ENCODE measurements around the gene HLA-B. TPM values are rescaled to one million over a fixed set of nuclear protein-coding genes. Genes with fewer than 3 reads are reported as not detected.
A peak's percentile ranks its signal among the peaks of the same experiment; 100 is the strongest.
"Not testable (repeated sequence)": the region's sequence is repeated elsewhere in the genome, so short reads cannot be mapped to it uniquely, and the experiment has no call there.

The HLA-B gene
- total and polyA plus RNA-seq, 4 donors = 668 to 3,772 (median 1,436) TPM

- Histone ChIP-seq H3K36me3 (ENCODE audit: control insufficient read depth in 4 of 4, insufficient read depth in 4 of 4, low read length in 4 of 4) (peaks cover 0 to 12% (median 0%) of the 10 kb centered on the region in 4 donors), H3K9ac (ENCODE audit: insufficient read depth in 1 of 2, low read length in 2 of 2) (no peak overlapping the region), H3K4me3 (no peak overlapping the region), H3K9me3 (ENCODE audit: control insufficient read depth in 4 of 4, insufficient read depth in 3 of 4, low read length in 3 of 4) (no peaks in the 10 kb centered on the region), H3K27me3 (ENCODE audit: control insufficient read depth in 3 of 3, insufficient read depth in 3 of 3, low read length in 2 of 3) (peaks cover 0 to 2% (median 0%) of the 10 kb centered on the region in 3 donors), H3K4me1 (ENCODE audit: control insufficient read depth in 5 of 5, insufficient read depth in 5 of 5, low read length in 5 of 5) (no peaks in the 10 kb centered on the region), H3K27ac (ENCODE audit: low read depth in 1 of 2, low read length in 1 of 2) (no peak overlapping the region)
- TF ChIP-seq CTCF (IDR thresholded peaks at IDR 0.05; ENCODE audit: control extremely low read depth, extremely low read depth) = no peak
- DNase-seq (no peak), ATAC-seq (ENCODE audit: insufficient read depth, low FRiP score) (no peak)
- WGBS, 2 donors = 78 to 90% methylated on average over 5 of the region's 5 CpGs
These were observed 37.0 kb upstream of the HLA-B start for GRCh38 chr6:31393932-31394331.

GRCh38 chr6:31389802-31390132 is 32.8 kb upstream of the HLA-B start:
- not testable (repeated sequence) for H3K4me3 ChIP-seq; H3K4me1 ChIP-seq (ENCODE audit: control insufficient read depth in 5 of 5, insufficient read depth in 5 of 5, low read length in 5 of 5); H3K27ac ChIP-seq (ENCODE audit: low read depth in 1 of 2, low read length in 1 of 2); ATAC-seq (ENCODE audit: insufficient read depth, low FRiP score); H3K9me3 ChIP-seq (ENCODE audit: control insufficient read depth in 4 of 4, insufficient read depth in 3 of 4, low read length in 3 of 4); H3K36me3 ChIP-seq (ENCODE audit: control insufficient read depth in 4 of 4, insufficient read depth in 4 of 4, low read length in 4 of 4); H3K27me3 ChIP-seq (ENCODE audit: control insufficient read depth in 3 of 3, insufficient read depth in 3 of 3, low read length in 2 of 3); H3K9ac ChIP-seq (ENCODE audit: insufficient read depth in 1 of 2, low read length in 2 of 2); DNase-seq

- H3K36me3 ChIP-seq (ENCODE audit: control insufficient read depth in 4 of 4, insufficient read depth in 4 of 4, low read length in 4 of 4); DNase-seq; H3K9me3 ChIP-seq (ENCODE audit: control insufficient read depth in 4 of 4, insufficient read depth in 3 of 4, low read length in 3 of 4); H3K4me1 ChIP-seq (ENCODE audit: control insufficient read depth in 5 of 5, insufficient read depth in 5 of 5, low read length in 5 of 5); H3K4me3 ChIP-seq; H3K9ac ChIP-seq (ENCODE audit: insufficient read depth in 1 of 2, low read length in 2 of 2); H3K27me3 ChIP-seq (ENCODE audit: control insufficient read depth in 3 of 3, insufficient read depth in 3 of 3, low read length in 2 of 3); H3K27ac ChIP-seq (ENCODE audit: low read depth in 1 of 2, low read length in 1 of 2): not testable (repeated sequence)
- peak; percentile 57 for ATAC-seq (ENCODE audit: insufficient read depth, low FRiP score)
- 62 to 67% methylated on average over 3 to 4 of the region's 13 CpGs for WGBS, 2 donors
These were observed 32.2 kb upstream of the HLA-B start for GRCh38 chr6:31388916-31389801.

GRCh38 chr6:31386977-31387376 is 30.0 kb upstream of the HLA-B start:
- Histone ChIP-seq H3K27me3 (ENCODE audit: control insufficient read depth in 3 of 3, insufficient read depth in 3 of 3, low read length in 2 of 3) (no peaks in the 10 kb centered on the region), H3K27ac (ENCODE audit: low read depth in 1 of 2, low read length in 1 of 2) (peak overlapping the region in 1 of 2 donors; percentile 40), H3K4me3 (no peak overlapping the region), H3K9ac (ENCODE audit: insufficient read depth in 1 of 2, low read length in 2 of 2) (no peak overlapping the region), H3K36me3 (ENCODE audit: control insufficient read depth in 4 of 4, insufficient read depth in 4 of 4, low read length in 4 of 4) (peaks cover 0 to 2% (median 0%) of the 10 kb centered on the region in 4 donors), H3K9me3 (ENCODE audit: control insufficient read depth in 4 of 4, insufficient read depth in 3 of 4, low read length in 3 of 4) (peaks cover 0 to 3% (median 0%) of the 10 kb centered on the region in 4 donors), H3K4me1 (ENCODE audit: control insufficient read depth in 5 of 5, insufficient read depth in 5 of 5, low read length in 5 of 5) (peaks cover 0 to 9% (median 0%) of the 10 kb centered on the region in 5 donors)
- ATAC-seq (ENCODE audit: insufficient read depth, low FRiP score) = no peak
- TF ChIP-seq CTCF (IDR thresholded peaks at IDR 0.05; ENCODE audit: control extremely low read depth, extremely low read depth) = no peak
- DNase-seq = no peak
- WGBS, 2 donors = 80 to 91% methylated on average over 1 of the region's 1 CpG
